ENCODE data around the gene IRS1.

The IRS1 gene

DNA sequence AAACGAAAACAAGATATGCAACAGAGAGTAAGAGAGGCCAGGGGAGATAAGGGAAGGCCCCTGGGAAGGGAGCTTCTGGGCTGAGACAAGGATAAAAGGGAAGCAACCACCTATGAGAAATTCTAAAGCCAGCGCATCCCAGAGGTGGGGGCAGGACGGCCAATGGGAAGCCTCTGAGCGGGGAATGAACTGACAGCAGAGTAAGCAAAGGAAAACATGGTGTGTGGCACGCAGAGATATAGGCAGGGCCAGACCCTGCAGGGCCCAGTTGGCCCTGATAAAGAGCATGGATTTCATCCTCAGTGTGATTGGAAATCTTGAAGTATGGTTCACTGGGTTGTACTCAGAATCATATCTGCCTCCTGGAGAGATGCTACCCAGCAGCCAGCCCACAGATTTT lies 78.7 kb downstream of the IRS1 start:
- no peak for DNase-seq

DNA sequence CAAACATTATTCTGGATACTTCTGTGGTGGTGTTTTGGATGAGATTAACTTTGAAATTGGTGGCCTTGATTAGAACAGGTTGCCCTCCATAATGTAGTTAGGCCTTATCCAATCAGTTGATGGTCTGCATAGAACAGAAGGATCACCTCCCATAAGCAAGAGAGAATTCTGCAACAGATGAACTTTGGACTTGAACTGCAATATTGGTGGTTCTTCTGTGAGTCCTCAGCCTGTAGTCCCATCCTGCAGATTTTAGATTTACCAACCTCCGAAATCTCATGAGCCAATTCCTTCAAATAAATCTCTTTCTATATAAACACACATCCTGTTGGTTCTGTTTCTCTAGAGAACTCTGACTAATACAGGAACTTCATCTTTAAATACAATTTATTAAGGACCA lies 81.9 kb downstream of the IRS1 start:
- no peak for DNase-seq

- no peak for DNase-seq
These were observed 83.5 kb downstream of the IRS1 start for GRCh38 chr2:226716126-226716525.

DNA sequence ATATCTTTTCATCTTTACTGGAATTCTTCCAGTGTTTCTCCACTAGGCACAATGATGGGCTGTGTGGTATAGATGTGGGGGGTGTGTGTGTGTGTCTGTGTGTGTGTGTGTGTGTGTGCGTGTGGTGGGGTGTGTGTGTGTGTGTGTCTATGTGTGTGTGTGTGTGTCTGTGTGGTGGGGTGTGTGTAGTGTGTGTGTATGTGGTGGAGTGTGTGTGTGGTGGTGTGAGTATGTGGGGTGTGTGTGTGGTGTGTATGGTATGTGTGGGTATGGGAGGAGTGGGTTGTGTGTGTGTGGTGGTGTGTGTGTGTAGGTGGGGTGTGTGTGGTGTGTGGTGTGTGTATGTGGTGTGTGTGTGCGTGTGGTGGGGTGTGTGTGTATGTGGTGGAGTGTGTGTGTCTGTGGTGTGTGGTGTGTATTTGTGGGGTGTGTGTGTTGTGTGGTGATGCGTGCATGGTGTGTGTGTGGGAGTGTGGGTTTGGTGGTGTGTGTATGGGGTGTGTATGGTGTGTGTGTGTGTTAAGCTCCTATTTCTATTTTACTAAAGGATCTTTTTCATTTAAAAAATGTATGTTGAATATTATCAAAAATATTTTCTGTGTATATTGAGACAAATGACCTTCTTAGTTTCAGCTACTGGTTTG lies 84.2 kb downstream of the IRS1 start:
- DNase-seq, result no peak

DNA sequence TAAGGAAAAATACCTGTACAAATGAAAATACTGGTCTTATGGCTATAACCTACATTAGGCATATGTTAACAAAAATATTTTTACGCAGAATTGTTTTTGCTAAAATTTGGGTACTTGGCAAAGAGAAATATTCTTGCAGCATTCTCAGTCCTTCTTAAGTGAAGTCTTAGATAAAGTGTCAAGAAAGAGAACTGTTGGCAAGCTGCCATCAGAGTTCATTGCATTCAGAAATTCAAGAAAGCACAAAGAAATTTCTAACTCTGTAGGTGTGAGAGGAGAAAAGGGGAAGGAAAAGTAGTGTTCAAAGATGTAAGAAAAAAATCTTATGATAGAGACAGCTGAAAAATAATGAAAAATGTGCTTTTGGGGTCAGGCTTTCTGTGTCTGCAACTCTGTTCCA lies 86.7 kb downstream of the IRS1 start:
- no peak for DNase-seq

GRCh38 chr2:226711606-226712296 lies 87.9 kb downstream of the IRS1 start:
- DNase-seq, result no peak

DNA sequence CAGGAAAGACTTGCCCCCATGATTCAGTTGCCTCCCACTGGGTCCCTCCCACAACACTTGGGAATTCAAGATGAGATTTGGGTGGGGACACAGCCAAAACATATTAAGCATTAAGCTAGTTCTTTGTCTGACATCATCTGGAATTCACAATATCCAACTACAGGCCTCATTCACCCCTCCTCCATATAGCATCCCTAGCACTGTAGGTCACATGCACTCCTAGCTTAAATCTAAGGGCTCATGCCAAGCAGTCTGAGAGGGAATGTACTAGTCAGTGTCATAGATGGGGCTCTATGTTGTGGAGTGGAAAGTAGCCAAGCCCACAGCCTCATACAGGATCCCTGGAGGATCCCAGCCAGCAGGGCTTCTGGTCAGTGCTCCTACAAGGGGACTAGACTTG lies 92.1 kb downstream of the IRS1 start:
- no peak for DNase-seq

DNA sequence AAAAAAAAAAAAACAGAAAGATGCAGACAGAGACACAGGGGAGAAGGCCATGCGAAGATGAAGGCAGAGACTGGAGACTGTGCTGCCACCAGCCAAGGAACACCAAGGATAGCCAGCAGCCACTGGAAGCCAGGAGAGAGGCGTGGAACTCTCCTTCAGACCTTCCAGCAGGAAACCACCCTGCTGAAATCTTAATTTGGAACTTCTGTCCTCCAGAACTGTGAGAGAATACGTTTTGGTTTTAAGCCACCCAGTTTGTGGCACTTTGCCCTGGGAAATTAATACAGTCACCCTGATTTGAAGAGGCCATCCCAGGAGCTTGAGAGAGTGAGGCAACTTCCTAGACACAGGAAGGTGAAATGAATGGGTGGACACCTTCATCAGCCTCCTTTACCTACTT lies 93.7 kb downstream of the IRS1 start:
- DNase-seq, result no peak

DNA sequence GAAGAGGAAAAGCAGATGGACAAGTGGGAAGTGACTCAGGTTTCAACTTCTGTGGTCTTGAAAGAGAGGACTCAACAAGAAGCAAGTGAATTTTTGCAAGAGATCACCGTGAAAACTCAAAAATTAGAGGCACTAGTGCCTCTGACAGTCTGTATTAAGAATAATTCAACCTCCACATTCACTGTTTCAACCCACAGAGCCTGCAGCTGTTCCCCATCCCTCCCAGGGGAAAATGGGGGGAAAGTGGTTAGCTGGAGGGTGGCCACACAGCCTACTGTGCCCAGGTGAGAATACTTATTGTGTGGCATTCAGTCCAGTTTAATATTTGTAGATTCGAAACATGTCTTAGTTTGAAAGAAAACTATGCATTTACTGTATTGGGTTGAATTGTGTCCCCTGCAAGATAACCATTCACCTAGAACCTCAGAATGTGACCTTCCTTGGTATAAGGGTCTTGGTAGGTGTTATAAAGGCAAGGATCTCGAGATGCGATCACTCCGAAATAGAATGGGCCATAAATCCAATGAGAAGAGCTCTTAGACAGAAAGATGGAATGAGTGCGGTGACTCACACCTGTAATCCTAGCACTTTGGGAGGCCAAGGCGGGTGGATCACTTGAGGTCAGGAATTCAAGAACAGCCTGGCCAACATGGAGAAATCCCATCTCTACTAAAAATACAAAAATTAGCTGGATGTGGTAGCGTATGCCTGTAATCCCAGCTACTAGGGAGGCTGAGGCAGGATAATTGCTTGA lies 94.3 kb downstream of the IRS1 start:
- no peak for DNase-seq

- no peak for DNase-seq
These were observed 96.1 kb downstream of the IRS1 start for GRCh38 chr2:226703514-226703913.

DNA sequence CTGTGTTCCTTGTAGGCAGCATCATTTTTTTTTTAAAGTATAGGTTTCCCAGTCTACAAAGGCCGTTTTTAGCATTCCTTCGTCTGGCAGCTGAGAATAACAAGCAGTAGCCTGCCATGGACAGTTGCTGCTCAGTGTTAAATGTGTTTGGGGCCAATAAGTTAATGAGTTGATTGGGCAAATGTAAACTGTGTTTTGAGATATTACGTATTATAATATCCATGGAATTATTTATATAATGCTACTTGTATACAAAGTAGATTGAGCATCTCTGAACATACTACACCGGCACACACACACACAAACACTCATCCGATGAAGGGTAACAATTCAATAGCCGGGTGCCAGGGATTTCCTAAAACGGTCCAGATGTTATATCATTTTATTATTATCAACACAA lies 97.2 kb downstream of the IRS1 start:
- DNase-seq, result no peak

DNA sequence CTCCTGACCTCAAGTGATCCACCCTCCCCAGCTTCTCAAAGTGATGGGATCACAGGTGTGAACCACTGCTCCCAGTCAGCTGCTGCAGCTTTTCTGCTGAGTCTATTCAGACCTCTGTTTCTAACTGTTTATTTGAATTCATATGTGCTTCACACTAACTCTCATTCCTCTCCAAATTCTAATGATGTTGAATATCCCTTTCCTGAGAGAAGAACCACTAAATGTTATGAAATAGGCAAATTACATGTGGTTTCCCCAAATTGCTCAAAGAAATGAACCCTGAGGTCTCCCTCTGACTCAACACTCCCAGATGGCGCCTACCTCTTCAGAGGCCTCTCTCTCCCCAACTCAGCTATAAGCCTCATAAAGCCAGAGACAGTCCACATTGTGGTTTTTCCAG lies 98.6 kb downstream of the IRS1 start:
- DNase-seq, result no peak

DNA sequence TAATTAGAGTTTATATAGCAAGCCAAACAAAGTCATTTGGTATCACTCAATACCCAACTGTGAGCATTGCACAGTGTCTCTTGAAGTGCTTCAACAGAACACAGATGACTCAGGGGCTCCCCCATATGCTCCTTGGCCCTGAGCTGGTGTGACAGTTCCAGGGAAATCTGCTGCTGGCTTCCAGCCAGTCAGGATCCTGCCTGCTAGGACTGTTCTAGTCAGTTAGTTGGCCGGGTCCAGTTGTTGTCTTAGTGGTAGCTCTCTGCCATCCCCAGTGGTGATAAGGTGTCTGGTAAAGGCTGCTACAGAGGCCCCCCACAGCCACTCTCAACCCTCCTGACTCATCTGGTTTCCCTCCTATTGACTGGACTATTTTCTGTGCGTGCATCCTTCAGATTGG lies 100.3 kb downstream of the IRS1 start:
- DNase-seq, result no peak

- DNase-seq, result no peak
These were observed 100.9 kb downstream of the IRS1 start for GRCh38 chr2:226698671-226699070.

DNA sequence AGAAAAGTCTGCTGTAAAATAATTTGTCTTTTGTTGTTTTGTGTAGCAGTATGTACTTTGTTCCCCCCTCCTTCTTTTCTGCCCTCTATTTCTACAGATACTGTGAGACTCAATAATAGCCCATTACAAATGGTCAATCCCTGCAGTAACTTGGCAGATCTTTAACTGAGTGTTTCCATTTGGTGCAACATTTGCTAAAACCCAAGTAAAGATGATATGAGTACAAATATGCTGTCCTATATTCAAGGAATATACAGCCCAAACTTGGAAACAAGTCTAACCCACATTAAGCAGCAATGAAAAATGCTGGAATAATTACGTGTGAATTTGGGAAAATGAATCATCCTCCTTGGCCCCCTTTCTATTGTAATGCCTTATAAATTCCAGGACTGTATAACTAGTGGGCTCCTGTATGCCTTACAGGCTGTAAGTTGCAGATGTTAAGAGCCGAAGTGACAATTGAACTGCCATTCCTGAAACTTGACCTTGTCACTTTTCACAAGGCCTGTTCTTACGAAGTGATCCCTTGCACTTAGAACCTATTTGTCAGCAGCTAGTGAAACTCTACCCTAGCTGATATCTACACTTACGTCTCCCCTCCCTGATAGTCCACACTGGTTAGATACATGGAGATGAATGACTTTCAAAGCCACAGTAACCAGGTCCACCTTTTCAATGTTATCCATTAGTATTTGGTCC lies 104.9 kb downstream of the IRS1 start:
- no peak for DNase-seq

GRCh38 chr2:226694149-226694548 lies 105.5 kb downstream of the IRS1 start:
- no peak for DNase-seq

- DNase-seq, result no peak
These were observed 106.1 kb downstream of the IRS1 start for GRCh38 chr2:226693521-226693920.

- no peak for DNase-seq
These were observed 107.0 kb downstream of the IRS1 start for GRCh38 chr2:226692521-226693126.

DNA sequence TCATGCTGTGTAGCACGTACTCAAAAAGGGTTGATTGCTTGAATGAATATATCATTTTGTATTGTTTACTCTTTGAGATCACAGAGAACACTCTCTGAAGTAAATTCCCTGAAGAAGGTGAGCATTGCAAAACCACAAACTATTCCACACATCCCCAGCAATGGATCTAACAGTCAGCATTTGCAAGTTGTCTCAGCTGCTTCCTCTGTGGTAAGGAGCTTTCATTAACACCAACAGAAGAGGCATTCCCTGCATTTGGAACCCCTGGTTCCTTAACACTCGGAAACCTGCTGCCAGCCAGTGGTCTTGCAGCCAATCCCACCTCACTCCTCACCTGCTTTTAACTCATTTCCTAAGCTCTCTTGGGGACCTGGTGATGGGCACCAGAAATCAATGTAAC lies 108.4 kb downstream of the IRS1 start:
- no peak for DNase-seq

GRCh38 chr2:226690461-226691024 lies 109.1 kb downstream of the IRS1 start:
- DNase-seq, result no peak

- no peak for DNase-seq
These were observed 111.9 kb downstream of the IRS1 start for GRCh38 chr2:226687641-226688253.

DNA sequence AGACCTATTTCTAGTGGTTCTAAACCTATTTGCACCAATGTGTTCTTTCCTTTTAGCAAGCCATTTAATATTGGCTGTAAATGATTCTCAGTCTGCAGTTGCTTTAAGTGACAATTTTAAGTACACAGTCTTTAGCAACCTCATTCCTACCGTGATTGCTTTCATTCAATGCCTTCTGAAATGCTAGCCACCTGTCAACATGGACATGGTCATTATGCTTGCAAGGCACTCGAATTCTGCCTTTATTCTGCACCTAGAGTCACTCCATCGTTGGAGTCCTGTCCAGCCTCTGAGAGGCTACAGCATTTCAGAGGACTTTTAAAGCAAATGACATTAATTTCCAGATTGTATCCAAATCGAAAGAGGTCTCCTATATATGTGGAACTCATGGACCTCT lies 115.1 kb downstream of the IRS1 start:
- no peak for DNase-seq
